KG1 (cell line): ENCODE measurements around the gene TCIRG1.

Source experiments
- DNase-seq: peaks from one replicate; lab custom pipeline; 2025; lab: John Stamatoyannopoulos, UW

TCIRG1 gene

DNA sequence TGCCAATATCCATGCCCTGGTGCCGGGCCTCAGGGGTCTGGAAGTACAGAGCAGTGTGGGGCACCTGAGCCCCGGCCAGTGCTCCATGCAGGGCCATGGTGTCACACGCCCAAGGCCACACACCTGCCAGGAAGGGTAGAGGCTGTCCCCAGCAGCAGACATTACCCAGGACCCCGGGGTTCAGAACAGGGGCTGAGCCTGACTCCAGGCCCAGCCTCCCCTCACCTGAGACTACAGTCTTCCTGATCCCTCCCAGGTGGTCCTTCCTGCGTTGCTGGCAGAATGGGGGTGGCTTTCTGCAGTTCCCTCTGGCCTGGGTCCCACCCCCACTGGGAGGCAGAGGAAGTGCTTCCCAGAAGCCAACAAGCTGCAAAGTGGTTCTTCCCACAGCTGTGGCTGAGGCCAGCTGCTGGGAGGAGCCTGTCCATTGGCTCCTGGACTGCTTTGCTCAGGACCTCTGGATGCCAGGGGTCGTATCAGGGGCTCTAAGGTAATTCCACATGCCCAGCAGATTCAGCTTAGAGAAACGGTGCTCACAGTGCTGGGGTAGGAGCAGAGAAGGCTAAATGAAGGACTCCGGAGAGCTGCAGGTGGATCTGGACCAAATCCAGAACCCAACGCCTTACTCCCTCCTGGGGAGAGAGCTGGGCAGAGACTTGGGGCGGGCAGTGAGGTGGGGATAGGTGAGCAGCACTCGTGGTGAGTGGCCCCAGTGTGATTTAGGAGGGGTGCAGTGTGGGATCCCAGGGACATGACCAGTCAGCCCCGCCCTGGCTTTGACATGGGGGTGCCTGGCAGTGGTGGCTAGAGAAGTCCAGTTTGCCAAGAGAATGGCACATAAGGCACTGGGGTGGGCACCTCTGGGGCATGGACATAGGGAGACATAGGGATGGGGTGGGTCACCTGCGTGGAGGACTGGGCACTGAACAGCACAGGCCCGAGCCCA, 12.6 kb downstream of the TCIRG1 start:
- DNase-seq = no peak

DNA sequence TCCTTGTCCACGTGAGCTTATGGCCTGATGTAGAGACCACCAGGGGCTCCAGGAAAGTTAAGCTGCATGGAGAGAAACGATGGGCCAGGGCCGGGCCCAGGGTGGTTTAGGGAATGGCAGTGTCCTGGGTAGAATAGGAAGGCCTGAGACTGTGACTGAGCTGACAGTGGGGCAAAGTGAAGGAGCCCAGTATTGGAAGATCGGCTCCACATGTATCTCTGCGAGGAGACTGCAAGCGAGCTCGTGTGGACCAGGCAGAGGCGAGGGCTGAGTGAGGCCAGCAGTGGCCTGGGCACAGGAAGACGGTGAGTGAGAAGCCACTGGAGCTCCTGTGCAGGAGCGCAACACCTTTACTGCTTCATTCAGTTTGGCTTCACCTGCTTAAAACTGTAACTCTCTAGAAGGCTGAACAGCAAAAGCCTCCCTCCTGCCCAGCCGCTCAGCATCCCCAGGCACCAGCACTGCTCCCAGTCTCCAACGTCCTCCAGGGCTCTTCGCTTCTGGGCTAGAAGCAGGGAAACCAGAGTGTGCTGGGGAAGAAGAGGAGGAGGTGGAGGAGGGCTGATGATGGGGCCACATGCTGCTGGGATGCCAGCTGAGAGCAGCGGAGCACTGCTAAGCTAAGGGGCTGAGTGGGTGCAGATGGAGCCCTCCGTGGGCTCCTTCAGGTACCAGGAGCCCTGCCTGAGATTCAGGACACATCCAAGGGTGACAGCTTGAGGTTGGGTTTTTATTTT, 13.5 kb downstream of the TCIRG1 start:
- no peak for DNase-seq

DNA sequence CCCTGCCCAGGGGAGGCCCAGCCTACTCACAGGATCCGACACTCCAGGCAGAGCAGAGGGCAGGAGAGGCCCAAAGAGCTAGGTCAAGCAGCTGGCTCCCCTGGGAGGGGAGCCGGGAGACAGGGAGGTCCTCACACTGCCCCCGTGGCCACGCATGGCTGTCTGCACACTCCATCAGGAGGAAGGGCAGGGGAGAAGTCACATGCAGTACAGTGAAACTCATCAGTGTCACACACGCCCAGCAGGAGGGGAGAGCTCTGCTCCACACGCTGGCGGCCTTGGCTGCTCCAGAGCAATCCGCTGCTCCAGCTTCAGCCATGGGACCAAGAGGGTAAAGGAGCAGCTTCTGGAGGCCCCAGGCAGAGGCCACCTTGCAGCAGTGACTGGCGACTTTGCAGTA, 14.3 kb downstream of the TCIRG1 start:
- no peak for DNase-seq

DNA sequence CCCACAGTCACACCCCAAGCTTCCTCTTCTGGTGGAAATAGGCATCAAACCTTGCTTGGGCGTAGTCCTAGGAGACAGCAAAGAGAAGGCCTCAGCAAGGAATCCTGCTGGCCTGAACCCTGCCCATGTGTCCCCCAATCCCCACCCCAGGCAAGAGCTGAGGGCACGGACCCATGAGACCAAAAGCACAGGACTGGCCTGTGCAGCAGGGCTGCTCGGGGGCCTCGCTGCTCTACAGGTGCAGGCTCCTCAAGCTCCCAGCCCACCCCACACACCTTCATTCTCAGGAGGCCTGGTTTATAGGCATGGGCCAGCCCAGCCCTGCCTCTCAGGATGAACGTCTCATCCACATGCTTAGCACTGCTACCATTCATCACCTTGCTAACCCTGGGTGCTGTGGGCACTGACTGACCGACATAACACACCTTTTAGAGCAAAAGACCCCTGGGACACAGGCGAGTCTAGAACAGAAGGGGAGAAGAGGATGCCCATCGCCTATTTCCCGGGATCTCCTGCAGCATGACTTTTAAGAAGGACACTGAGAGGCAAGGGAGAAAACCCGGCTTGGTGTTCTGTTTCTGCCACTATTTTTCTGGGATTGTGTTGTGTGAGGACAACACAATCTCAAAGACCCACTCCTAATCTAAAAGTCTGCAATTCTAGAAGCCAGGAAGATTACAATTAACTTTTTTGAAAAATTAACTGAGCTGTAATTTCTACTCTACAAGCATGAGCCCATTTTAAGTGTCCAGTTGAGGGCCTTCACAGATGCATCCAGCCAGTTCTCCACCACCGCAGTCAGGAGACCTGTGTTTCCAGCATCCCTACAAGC, 15.4 kb downstream of the TCIRG1 start:
- DNase-seq = no peak

DNA sequence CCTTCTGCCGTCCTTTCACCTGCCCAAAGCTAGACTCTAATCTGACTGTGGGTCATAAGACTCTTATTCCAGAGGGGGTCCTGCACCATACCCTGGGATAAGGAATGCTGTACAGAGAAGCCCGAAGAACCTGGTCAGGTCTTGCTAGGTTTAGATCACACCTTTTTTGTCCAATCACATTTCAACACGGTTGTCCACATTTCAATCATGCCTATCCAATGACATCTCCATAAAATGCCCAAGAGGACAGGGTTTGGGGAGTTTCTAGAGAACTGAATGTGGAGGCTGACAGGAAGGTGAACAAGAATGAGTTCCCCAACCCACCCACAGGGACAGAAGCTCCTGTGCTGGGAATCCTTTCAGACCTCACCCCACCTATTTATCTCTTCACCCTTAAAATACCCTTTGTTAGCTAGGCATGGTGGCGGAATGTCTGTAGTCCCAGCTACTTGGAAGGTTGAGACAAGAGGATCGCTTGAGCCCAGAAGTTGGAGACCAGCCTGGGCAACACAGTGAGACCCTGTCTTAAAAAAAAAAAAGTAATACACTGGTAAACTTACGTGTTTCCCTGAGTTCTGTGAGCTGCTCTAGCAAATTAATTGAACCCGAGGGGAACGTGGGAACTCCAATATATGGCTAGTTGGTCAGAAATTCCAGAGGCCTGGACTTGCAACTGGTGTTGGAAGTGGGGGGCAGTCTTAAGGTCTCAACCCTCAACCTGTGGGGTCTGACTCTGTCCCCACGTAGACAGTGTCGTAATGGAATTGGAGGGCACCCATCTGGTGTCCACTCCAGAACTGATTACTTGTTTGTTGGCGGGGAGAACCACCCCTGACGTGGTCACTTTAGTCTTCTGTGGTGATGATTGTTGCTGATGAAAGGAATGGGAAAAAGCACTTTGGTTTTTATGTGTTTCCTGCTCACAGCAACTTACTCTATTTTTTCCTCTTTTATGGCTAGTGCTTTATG, 17.8 kb downstream of the TCIRG1 start:
- DNase-seq = no peak

DNA sequence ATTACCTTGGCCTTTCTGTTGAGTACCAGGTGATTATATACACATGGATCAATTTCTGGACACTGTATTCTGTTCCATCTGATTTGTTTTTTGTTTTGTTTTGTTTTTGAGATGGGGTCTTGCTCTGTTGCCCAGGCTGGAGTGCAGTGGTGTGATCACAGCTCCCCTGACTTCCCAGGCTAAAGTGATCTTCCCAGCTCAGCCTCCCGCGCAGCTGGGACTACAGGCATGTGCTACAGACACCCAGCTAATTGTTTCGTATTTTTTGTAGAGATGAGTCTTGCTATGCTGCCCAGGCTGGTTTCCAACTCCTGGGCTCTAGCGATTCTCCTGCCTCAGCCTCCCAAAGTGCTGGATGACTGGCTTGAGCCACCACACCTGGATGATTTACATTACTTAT, 19.0 kb downstream of the TCIRG1 start:
- no peak for DNase-seq

DNA sequence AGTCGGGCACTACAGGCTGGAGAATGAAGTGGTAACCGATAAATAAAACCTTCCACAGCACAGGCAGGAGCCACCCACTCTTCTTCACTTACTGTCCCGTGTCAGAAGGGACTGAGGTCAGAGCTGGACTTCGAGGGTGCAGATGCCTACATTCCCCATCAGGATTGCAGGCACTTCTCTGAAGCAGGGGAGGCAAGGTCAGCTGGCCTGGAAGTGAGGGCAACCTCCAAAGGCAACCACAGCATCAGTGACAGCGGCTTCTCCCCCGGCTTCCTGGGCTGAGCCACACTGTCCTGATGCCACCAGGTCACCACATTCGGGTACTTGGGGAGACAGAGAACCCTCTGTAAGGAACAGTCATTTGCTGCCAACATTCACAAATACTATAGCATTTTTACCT, 22.7 kb downstream of the TCIRG1 start:
- DNase-seq = no peak

DNA sequence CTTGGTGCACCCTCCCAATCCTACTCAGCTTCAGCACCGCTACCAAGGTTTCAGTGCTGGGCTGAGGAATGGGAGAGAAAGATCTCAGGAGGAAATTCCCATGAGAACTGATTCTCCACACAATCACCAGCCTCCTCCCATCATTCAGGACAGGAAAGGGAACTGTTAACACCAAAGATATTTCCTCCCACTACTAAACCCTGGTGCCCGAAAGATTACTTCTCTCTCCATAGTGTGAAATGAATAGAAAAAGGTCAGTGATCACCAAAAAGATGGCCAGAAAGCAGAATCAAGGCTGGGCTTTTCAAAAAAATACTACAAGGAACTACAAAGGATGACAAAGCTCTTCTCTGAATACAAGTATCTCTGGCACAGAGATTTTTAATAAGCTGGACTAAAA, 26.1 kb downstream of the TCIRG1 start:
- no peak for DNase-seq

DNA sequence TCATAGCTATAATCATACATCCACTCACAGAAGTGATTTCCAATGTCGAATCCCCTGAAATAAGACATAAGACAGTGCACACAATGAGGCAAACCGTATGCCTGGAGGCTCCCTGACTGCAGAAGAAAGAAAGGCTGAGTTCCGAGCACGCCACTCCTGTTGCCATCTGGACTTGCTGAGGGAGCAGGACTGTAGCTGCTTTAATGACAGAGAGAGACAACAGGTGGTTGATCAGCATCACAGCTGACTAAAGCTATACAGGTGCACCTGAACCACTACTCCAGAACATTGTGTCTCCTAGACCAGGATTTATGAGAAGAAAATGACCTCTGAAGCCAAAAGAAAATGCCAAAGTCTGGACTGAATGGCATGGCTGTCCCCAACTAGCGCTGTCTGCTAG, 27.0 kb downstream of the TCIRG1 start:
- no peak for DNase-seq

DNA sequence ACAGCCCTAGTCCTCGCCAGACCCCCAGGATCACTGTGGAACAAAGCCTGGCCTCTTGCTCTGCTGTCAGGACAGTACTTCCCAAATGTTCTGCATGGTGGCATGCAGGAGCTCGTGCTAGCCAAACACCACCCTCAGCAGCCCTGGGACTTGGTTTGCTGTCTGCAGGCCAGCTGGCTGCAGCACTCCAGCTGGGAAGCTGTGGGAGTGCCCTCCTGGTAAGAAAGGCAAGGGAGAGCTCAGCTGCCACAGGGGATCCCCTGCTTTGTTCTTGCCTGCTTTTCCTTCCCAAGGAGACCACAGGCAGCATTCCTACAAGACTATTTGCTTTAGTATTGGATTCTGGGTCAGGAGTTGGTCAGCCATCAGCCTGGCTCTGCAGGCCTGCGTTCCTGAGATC, 27.9 kb downstream of the TCIRG1 start:
- no peak for DNase-seq

DNA sequence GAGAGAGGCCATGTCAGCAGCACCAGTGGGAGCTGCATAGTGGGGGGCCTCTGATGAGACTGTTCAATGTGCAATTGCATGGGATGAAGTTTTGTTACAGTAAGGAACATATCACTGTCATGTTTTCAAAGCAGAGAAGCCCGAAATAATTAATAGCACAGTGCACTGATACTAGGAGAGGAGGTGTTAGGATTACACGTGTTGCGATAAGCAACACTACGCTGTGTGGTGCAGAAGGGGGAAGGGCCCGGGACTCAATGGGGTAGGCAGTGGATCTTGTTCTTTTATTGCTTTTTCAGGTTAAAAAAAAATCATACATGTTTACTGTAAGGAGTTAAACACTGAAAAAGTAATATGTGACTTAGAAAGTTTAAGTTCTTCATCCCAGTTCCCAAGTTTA, 29.2 kb downstream of the TCIRG1 start:
- DNase-seq = no peak

DNA sequence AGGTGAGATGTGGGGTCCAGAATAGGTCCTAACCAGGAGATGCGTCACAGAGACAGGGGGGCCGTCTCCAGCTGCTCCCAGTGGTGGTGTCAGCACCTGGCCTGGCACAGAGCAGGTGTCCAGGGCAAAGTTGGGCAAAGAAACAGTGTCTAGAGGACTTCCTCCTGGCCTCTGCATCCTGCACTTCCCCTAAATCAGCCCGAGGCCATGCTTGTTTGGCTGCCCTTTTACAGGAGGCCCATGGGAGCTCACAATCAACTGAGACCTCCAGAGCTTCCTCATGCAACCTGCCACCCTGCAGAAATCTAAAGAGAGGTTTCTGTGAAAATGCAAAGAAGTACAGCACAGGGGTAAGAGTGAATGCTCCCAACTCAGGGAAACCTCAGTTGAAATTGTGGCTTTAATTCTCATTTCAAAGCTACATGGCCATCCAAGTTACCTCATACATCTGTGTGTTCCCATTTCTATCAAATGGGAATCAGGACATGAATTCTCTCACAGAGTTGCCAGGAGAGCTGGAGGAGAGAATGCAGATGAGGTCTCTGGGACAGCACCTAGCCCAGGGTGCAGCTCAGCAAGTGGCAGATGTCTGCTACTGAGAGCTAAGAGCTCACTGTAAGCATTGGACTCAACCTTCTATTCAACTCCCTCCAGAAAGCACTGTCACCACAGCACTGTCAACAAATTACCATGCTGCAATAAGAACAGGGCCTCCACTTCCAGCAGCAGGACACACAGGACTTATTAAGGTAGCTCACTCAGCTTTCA, 32.6 kb downstream of the TCIRG1 start:
- DNase-seq = no peak

DNA sequence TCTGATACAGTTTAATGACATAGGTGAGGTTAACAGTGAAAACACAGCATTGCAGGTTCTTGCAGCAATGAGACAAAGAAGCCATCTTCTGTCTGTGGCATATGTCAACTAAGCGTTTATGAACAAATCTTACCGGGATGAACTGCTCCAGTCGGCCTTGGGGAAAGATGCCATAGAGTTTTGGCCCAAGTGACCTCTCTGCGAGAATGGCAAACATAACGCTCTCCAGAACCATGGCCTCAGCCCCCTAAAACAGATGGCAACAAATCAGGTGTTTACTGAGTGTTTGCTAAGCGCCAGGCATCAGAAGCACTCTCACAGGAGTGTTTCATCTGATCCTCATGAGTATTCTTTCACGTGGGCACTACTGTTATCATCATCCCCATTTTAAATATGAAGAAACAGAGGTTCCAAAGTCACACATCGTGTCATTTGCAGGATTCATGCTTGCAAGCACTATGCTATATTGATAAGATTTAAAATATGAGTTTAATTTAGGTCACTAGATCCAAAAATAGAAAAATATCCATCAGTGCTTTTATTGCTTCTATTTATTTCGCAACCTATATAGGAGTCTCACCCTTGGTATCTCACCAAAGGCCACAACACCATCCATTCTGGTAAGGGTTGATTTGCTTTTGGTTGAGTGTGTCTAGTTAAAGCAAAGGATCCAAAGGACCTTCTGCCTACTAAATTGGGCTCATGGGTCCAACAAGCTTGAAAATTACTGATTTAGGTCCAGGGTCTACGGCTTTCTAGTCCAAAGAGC, 35.9 kb downstream of the TCIRG1 start:
- no peak for DNase-seq

DNA sequence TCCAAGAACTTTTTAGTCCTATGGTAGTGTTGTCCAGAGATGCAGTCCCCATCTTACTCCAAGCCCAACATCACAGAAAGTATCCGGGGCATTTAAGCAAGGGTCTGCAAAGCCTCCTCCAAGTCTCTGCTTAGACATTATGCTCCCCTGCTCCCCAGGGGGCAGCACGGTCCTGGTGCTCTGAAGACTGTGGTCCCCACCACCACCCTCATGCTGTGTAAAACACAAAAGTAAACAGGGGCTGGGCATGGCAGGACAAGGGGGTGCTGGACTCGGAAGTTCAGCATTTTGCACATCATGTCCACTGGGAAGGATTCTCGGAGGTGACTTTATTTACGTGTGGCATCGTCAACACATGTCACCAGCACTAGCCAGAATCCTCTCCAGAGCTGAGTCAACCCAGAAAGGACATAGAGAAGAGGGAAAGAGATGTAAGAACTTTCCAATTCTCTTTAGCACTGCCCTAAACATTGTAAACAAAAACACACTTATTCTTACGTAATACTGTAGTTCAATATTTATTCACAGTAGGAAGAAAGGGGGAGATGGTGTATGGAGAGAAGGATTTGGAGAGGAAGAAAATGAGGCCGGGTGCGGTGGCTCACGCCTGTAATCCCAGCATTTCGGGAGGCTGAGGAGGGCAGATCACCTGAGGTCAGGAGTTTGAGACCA, 37.7 kb downstream of the TCIRG1 start:
- no peak for DNase-seq

DNA sequence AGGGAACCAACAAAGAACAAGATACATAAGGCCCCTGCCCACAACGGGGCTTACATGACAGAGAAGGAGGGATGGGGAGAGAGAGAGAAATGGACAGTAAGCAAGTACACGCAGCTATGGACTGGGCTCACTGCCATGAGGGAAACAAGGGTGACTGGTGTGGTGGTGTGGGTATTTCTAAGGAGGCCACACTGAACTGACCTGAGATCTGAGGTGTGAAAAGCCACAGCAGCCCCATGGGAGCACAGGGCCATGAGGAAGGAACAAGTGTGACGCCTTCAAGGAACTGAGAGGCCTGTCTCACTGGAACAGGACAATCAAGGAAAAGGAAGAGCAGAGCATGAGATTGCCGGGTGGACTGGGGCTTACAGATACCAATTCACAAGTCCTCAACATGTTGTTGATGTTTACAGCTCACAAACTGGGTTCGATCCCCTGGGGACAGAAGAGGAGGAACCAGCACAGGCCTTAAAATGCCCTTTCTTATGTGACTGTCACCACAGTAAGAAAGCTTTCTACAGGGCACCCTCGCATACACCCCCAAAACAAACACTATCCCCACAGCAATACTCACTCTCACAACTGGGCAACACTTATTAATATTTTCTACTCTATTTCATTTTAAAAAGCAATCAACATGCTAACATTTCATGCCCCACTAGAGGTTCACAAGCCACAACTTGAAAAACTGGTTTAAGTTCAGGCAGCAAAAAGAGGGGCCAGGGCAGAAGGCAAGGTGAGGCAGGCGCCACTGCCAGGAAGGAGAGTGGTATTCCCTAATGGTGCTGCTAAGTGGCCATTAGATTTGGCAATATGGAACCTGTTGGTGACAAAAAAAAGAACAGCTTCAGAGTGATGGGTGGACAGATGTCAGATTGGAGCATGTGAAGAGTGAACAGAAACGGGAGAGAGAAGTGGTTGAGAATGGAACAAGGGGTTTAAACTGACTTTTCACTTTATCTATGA, 39.1 kb downstream of the TCIRG1 start:
- no peak for DNase-seq

DNA sequence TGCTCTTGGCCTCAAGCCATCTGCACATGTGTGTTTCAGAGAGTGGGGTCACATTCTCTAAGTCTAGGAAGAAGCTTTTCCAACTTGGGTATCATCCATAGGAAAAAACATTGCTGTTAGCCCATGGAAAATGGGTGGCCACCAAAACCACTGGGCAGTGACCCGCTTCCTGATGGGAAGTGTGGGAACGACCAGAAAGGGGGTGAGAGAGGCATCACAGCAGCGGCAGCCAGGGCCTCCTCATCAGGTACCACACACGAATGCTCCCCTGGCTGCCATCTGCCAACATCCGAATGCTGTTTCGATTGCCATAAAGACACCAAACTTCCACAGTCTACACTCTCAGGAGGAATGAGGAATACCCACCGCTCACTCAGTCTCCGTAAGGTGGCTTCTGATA, 42.0 kb downstream of the TCIRG1 start:
- no peak for DNase-seq

DNA sequence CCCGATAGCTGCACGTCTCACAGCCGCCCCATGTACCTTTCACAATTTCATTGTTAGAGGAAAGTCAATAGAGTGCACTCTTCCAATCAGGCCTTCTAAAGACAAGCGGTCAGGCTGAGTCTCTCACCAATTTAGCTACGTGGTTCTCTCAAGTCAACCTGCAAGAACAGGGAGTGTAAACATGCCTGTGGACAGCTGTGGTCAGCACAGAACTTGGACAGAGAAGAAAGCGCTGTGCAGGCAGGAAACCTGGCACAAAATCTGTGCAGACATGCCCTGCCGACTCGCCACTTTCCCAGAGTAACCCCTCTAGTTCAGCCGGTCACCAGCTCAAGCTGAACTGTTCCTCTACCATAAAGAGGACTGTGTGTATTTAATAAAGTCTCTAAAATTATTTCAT, 42.9 kb downstream of the TCIRG1 start:
- no peak for DNase-seq

DNA sequence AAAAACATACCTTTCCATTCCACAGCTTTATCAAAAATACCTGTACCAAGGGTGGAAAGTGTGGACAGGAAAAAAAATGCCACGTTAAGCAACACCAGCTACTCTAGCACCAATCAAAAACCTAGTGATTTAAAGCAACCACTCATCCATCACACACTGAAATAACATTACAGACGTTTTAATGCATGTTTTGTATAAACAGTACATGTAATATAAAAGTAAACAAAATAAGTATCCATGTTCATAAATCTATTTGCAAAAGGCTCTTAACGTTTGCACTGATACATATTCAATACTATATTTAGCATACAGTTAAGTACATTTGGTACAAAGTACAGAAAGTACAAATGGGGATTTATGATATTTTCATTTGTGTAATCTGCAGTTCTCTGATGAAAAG, 43.7 kb downstream of the TCIRG1 start:
- no peak for DNase-seq
